ENCODE data around the gene NXPH4. TPM values are rescaled to one million over a fixed set of nuclear protein-coding genes. Genes with fewer than 3 reads are reported as not detected.

NXPH4 gene
- total RNA-seq, 4 donors from 2014 or later = 7.1 to 26.0 (median 18.3) TPM

- Histone ChIP-seq H3K27ac (no peak overlapping the region), H3K9me3 (no peaks in the 10 kb centered on the region), H3K27me3 (peaks cover 66% of the 10 kb centered on the region), H3K36me3 (peaks cover 2% of the 10 kb centered on the region), H3K4me1 (peaks cover 95% of the 10 kb centered on the region), H3K4me3 (peak overlapping the region; percentile 56)
- TF ChIP-seq POLR2A (IDR thresholded peaks at IDR 0.05) = no peak
- no peak for TF ChIP-seq POLR2AphosphoS5 (IDR thresholded peaks at IDR 0.05)
- no peak for TF ChIP-seq EP300 (IDR thresholded peaks at IDR 0.05)
- TF ChIP-seq, protein P1, sequence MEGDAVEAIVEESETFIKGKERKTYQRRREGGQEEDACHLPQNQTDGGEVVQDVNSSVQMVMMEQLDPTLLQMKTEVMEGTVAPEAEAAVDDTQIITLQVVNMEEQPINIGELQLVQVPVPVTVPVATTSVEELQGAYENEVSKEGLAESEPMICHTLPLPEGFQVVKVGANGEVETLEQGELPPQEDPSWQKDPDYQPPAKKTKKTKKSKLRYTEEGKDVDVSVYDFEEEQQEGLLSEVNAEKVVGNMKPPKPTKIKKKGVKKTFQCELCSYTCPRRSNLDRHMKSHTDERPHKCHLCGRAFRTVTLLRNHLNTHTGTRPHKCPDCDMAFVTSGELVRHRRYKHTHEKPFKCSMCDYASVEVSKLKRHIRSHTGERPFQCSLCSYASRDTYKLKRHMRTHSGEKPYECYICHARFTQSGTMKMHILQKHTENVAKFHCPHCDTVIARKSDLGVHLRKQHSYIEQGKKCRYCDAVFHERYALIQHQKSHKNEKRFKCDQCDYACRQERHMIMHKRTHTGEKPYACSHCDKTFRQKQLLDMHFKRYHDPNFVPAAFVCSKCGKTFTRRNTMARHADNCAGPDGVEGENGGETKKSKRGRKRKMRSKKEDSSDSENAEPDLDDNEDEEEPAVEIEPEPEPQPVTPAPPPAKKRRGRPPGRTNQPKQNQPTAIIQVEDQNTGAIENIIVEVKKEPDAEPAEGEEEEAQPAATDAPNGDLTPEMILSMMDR (IDR thresholded peaks at IDR 0.05) = no peak
- under 1% methylated on average over 14 of the region's 14 CpGs for WGBS
- no peak for DNase-seq (ENCODE audit: low spot score in 2 of 2)
These were observed 23.0 kb downstream of the NXPH4 start for GRCh38 chr12:57239587-57240065.

GRCh38 chr12:57240066-57240921 is 23.7 kb downstream of the NXPH4 start:
- no peaks in the 10 kb centered on the region for H3K36me3 ChIP-seq
- no peaks in the 10 kb centered on the region for H3K9me3 ChIP-seq
- H3K4me1 ChIP-seq = peaks cover 88% of the 10 kb centered on the region
- H3K27me3 ChIP-seq = peaks cover 66% of the 10 kb centered on the region
- TF ChIP-seq, protein P1 (IDR thresholded peaks at IDR 0.05) = no peak
- TF ChIP-seq POLR2A (IDR thresholded peaks at IDR 0.05) (no peak), EP300 (IDR thresholded peaks at IDR 0.05) (no peak), POLR2AphosphoS5 (IDR thresholded peaks at IDR 0.05) (no peak)
- H3K27ac ChIP-seq = no peak overlapping the region
- peak overlapping the region; percentile 56 for H3K4me3 ChIP-seq
- peak in 1 of 2 donors; percentile 74 for DNase-seq (ENCODE audit: low spot score in 2 of 2)
- under 1% methylated on average over 57 of the region's 72 CpGs for WGBS

GRCh38 chr12:57240926-57241401 is 24.4 kb downstream of the NXPH4 start:
- Histone ChIP-seq H3K27ac (no peak overlapping the region), H3K36me3 (no peaks in the 10 kb centered on the region), H3K4me1 (peaks cover 81% of the 10 kb centered on the region), H3K4me3 (peak overlapping the region; percentile 56), H3K27me3 (peaks cover 66% of the 10 kb centered on the region), H3K9me3 (no peaks in the 10 kb centered on the region)
- peak in 1 of 2 donors; percentile 70 for DNase-seq (ENCODE audit: low spot score in 2 of 2)
- 25% methylated on average over 6 of the region's 19 CpGs for WGBS
- TF ChIP-seq POLR2A (IDR thresholded peaks at IDR 0.05) = no peak
- no peak for TF ChIP-seq EP300 (IDR thresholded peaks at IDR 0.05)
- TF ChIP-seq, protein P1 (IDR thresholded peaks at IDR 0.05) = no peak
- TF ChIP-seq POLR2AphosphoS5 (IDR thresholded peaks at IDR 0.05) = no peak

GRCh38 chr12:57241402-57242310 is 25.1 kb downstream of the NXPH4 start:
- Histone ChIP-seq H3K27ac (no peak overlapping the region), H3K27me3 (peaks cover 61% of the 10 kb centered on the region), H3K4me1 (peaks cover 74% of the 10 kb centered on the region), H3K9me3 (no peaks in the 10 kb centered on the region), H3K36me3 (no peaks in the 10 kb centered on the region), H3K4me3 (no peak overlapping the region)
- peak in 1 of 2 donors; percentile 63 for DNase-seq (ENCODE audit: low spot score in 2 of 2)
- no peak for TF ChIP-seq EP300 (IDR thresholded peaks at IDR 0.05)
- TF ChIP-seq POLR2AphosphoS5 (IDR thresholded peaks at IDR 0.05) = no peak
- TF ChIP-seq POLR2A (IDR thresholded peaks at IDR 0.05) = no peak
- TF ChIP-seq, protein P1 (IDR thresholded peaks at IDR 0.05) = no peak
- WGBS = 8% methylated on average over 37 of the region's 48 CpGs

All from suprapubic skin (tissue), 4 donors.